GM21529 (cell line): ENCODE data around the gene CIAO2A.
"Not testable (repeated sequence)": the region's sequence is repeated elsewhere in the genome, so short reads cannot be mapped to it uniquely, and the experiment has no call there.

Experiments
- ATAC-seq: cut with Tn5 transposase; IDR thresholded peaks from one replicate; pipeline ENCODE4 v1.9.1; 2021; ENCODE audit not compliant: unreplicated experiment

Gene CIAO2A

DNA sequence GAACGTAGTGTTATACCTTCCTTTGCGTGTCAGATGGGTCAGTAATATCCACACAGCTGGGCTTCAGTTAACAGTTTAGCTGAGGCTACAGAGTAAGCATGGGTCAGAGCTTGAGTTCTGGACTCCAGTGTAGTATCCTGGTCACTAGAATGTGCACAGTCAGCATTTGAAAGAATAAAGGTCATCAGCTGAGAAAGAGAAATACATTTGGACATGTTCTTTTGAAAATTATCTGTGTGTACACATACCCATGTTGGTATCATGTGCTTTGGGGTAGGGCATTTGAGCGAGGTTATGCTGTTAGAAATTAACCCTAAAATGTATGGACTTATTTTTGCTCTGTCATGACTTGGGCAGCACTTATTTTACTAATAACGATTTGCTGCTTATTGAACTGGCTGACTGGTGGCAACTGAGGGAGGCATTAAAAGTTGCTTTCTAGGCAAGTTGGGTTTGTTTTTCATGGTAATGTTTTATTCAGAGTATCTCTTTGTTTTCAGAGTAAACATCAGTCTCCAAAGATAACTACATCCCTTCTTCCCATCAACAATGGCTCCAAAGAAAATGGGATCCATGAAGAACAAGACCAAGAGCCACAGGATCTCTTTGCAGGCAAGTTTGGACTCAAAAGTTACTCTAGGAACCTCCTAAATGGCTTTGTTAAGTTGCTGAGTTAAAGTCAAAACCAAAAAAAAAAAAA lies 18.6 kb upstream of the CIAO2A start:
- ATAC-seq, result no peak

DNA sequence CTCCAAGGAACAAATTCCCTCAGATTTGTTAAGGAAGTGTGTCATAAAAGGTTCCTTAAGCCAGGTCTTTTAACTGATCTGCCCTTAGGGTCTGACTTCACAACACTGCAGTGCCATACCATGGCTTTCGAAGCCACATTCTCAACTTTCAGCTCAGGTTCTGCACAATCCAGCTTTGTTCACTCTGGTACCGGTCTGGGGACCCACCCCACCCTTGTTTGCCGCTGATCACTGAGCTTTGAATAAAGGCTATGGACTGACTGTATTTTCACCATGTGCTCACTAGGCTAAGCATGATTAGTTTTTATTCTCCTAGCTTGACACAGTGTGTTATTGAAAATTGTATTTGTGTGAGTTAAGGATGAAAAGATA lies 18.0 kb upstream of the CIAO2A start:
- ATAC-seq, result no peak

DNA sequence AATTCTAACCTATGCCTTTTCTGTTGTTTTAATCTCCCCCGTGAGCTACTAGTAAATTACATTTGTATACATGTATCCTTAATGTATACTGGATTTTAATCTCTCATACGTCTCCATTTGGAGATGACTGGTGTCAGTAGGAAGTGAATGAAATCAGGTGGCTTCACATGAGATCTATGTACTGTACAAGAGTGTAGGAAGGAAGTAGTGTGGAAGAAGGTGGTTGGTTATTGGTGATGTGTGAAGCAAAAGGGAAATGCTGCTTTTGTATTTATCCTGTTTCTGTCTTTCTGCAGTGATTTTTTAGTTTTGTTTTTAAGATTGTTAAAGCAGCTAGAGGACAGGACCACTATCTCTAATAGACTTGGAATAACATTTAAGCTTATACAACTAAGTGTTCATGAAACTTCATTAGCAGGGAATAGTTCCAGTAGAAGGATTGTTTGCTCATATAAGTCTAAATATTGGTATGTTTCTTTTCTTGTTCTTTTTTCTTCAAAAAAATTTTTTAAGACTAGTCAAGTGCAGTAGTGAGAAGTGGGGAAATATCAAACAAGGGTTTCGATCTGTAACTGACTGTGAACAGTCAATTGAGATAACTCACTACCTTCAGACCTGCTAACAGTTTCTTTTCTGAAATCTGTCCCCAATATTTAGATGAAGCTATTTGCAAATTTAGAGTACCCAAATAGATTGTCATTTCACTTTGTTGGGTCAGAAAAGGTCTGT lies 17.5 kb upstream of the CIAO2A start:
- ATAC-seq, result no peak

DNA sequence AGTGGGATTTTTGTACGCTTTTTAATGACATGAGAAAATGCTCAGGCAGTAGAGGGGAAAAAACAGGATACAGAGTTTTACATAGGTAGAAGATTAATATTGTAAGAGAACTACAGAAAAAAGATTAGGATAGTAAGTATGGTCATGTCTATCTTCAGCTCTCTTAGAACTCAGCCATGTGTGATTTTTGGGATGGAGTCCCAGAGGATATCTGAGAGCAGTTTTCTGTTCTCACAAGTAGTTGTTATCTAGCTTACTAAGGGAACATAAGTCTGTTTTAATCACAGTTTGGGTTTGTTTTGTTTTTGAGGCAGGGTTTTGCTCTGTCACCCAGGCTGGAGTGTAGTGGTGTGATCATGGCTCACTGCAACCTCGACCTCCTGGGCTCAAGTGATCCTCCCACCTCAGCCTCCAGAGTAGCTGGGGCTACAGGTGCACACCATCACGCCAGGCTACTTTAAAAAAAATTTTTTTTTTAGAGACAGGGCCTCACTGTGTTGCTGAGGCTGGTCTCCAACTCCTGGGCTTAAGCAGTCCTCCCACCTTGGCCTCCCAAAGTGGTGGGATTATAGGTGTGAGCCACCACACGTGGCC lies 16.6 kb upstream of the CIAO2A start:
- ATAC-seq, result not testable (repeated sequence)

DNA sequence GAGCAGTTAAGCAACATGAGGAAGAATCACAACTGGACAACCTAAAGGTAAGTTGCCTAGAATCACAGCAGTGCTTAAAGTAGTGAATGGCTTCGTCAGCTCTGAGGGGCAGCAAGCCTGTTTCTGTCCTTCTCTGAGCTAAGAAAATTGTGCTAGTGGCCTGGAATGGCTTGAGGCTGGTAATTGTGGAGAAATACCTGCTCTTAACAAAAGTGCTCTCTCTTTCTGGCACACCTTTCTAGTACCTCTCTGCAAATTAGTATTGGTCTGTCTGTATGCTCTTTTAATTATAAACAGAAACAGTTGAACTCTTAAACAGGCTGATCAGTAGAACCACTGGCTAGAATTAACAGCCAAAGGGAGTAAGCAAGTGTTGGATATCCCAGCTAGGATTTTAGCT lies 13.7 kb upstream of the CIAO2A start:
- no peak for ATAC-seq

DNA sequence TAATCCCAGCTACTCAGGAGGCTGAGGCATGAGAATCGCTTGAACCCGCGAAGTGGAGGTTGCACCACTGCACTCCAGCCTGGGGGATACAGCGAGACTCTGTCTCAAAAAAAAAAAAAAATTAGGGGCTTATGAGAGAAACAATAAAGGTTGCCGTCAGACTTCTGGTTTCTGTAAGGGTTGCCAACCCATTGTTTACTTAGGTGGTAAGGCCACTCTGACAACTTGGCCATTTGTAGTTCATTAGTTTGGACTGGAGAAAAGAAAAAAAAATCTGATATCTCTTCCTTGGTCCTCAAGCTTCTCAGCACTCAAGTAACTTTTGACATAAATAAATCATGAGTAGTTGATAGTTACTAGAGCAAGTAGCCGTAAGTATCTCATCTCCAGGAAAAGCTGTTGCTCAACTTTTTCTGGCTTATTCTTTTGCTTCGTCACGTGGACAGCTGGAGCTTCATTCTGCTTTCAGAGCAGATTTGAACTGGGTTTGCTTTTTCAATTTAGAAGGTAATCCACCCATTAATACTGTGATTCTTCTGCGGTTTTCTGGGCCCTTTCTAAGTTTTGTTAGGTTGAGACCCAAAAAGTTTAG lies 11.6 kb upstream of the CIAO2A start:
- ATAC-seq, result no peak

DNA sequence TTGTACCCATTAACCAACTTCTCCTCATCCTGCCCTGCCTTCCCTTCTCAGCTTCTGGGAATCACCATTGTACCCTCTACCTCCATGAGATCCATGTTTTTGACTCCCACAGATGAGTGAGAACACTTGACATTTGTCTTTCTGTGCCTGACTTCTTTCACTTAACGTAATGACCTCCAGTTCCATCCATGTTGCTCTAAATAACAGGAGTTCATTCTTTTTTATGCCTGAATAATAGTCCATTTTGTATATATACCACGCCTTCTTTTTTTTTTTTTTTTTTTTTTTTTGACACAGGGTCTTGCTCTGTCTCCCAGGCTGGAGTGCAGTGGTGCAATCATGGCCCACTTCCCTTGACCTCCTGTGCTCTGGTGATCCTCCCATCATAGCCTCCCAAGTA lies 8.9 kb upstream of the CIAO2A start:
- ATAC-seq, result no peak

DNA sequence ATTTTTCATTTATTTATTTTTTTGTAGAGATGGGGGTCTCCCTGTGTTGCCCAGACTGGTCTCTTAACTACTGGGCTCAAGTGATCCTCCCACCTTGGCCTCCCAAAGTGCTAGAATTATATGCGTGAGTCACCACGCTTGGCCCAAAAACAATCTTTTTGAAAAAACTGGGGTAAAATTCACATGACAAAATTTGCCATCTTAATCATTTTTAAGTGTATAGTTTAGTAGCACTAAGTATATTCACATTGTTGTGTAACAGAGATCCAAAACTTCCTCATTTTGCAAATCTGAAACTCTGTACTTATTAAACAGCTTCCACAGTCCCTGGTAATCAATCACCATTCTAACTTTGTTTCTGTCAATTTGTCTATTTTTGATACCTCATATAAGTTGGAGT lies 7.3 kb upstream of the CIAO2A start:
- ATAC-seq, result no peak

DNA sequence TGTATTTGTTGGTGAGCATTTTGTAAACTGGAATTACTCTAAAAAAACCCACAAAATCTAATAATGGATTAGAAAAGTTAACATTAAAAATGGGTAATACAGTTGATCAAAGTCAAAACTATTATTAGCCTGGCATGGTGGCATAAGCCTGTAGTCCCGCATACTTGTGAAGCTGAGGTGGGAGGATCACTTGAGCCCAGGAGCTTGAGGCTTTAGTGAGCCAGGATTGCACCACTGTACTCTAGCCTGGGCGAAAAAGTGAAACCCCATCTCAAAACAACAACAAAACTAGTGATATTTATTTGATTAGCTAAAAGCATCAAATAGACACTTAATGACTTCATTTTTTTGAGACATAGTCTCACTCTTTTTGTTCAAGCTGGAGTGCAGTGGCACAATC lies 5.7 kb upstream of the CIAO2A start:
- ATAC-seq, result no peak

DNA sequence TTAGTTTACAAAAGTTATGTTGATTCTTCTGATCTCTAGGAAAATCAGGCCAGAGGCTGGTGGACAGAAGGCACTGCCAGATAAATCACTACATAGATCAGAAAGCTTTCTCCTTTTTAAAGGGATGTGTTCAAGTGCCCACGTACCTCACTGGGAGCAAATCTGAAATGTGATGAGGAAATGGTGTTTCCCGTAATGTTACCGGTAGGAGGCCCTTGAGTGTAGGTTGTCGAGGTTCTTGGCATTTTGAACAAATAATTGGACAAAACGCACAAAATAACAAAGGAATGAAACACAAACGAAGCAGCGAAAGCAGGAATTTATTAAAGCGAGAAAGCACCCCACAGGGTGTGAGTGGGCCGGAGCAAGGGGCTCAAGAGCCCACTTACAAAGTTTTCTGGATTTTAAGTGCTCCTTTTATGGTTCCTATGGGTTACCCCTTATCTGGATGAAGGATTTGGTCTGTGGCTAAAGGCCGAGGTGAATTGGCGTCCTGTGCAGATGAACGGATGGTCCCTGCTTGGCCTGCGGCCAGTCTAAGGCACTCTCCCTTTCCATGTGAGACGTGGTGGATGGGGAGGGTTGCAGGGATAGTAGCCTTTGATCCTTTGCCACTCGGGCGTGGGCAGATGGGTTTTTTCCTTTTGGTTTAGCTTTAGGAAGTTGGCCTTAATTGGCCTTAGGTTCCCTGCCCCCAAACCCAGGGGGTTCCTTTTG lies 3.2 kb upstream of the CIAO2A start:
- no peak for ATAC-seq

DNA sequence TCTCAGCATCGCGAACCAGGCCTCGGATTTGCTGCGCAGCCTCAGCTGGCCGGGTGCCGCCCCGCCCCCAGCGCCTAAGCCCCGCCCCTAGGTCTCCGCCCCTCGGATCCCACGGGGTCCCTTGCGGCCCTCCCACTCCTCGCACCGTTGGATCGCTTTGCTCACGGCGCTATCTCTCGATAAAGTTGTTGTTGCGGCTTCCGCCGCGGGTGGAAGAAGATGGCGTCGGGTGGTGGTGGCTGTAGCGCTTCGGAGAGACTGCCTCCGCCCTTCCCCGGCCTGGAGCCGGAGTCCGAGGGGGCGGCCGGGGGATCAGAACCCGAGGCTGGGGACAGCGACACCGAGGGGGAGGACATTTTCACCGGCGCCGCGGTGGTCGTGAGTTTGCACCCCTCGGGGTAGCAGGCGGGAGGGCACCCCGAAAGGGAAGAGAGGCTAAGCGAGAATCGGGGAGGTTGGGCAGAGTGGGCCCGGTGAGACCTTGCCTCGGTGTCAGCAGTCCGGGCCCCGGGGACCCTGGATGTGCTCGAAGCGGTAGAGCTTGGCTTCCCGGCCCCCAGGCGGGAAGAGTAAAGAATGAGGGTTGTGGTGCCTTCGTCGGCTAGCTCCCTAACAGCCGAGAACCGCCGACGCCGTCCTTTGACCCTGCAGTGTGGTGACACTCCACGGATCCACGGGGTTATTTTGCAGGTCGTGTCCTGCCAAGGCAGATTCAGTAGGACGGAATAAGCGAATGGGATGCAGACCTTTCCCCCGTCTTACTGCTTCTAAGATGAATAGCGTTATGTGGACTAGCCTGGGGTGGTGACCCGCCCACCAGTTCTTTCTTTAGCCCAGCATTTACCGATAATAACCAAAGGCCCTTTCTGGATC lies 2.4 kb upstream of the CIAO2A start, which contains the start of gene SNX1:
TSS of gene SNX1 (plus strand) at position 188 of the 873 bp plus-strand sequence. CDS start at position 220, 32 bp downstream.
- ATAC-seq, result peak; percentile 38

DNA sequence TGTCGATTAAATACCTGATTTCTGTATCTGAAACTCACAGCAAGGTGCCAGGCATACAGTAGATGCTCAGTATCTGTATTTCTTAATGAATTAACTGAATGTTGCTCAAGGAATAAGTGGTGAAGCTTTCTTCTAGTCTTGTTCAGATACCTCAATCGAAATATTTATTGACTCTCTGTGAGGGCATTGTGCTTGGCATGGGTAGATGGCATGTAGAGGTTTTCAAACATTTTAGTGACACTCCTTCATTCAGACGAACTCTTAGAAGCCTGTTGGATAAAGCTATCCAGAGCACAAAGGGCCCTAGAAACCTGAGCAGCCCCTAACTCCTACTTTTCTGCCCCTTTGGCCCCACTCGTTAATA lies 1.8 kb upstream of the CIAO2A start:
- no peak for ATAC-seq

DNA sequence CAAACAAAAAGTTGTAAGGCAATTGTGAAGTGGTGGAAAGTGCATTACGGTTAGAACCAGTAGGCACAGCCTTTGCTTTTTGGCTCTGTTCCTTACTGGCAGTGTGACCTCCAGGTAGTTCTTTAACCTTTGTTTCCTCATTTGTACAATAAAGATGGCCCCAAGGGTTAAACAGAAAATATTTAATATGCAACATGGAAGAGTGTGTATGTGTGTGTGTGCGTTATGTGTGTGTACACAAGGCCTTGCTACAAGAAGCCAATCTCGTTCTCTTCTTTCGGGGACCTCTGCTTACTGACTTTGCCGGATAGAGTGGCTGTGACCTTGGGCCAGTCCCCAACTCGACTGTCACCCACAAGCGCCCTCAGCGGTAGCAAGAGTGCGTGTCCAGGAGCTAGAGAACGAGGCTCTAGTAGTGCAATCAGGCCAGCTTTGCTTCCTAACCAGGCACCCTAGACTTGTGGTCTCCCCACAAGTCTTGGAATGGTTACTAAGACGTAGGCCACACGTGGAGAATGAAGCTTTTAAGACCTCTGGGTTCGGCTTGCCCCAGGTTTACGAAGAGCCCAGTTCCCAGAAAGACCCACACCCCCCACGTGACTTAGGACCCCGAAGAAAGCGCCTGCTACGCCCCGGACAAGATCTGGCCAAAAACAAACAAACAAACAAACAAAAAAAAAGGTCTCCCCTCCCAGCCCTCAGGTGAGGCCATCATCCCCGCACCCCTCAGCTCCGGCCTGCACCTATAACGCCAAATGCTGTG lies 593 bp downstream of the CIAO2A start:
- ATAC-seq, result peak; percentile 20

DNA sequence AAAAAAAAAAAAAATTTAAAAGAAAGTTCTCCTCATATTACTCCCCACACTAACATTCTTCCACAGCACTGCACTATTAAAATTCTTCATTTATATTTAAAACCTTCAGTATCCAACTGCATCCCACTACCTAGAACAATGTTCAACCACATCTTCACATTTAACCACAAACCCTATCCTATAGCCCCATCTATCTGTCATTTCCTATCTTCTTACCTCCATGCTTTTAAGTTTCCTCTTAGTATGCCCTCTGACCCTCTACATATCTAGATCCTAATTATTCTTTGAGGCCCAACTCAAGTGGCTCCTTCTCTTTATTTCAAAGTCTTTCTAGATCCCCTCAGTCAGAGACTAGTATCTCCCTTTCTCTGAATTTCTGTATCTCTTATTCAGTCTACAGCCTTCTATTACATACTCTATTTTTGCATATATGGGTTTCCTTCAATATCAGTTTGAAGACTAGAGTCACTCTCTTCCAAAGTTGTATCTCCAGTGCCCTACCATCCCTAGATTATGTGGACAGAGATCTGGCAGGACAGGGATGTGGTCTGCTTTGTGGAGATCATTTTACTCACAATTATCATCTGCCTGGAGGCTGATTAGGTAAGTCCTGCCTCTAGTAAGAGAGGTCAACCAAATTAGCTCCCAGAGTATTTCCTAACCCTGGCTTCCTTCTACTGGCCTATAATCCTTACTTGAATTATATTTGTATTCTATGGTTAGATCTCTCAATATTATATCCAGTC lies 1.4 kb downstream of the CIAO2A start:
- ATAC-seq, result no peak

DNA sequence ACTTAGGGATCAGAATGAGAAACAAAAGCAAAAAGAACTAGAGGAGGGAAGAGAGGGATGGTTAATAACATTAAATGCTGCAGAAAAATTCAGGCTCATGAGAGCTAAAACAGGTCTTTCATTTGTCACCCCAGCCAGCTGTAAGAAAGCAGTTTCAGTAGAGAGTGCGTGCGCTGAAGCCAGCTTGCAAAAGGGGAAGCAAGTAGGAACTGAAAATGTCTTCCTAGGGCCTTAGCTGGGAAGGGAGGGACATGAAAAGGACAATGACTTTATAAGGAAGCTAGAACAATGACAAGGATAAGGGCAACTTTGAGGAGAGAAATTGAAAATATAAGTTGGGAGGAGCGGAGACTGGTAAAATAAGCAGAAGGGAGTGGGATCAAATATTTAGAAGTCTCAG lies 3.1 kb downstream of the CIAO2A start:
- ATAC-seq, result no peak

DNA sequence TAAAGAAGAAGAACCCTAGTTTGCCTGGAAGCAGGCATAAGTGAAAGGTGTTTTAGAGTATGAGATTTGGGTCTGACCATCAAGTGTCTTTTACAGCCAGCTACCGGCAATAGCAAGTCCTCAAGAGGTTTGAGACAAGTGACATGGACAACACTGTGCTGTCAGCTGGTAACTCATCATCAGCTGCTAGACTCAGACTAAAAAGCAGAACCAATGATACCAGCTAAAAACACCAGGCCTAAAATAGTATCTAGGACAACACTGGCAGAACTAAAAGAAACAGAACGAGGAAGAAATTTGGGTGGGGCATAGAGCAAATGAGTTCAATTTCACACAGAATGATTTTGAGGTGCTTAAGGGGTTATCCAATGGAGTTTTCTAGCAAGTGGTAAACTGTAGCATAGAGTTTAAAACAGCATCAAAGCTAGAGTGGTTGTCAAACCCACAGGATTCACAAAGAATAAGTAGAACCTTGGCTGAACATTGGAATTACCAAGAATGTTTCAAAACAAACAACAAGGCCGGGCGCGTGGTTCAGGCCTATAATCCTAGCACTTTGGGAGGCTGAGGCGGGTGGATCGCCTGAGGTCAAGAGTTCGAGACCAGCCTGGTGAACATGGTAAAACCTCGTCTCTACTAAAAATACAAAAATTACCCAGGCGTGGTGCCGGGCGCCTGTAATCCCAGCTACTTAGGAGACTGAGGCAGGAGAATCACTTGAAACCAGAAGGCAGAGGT lies 3.9 kb downstream of the CIAO2A start:
- ATAC-seq, result no peak

DNA sequence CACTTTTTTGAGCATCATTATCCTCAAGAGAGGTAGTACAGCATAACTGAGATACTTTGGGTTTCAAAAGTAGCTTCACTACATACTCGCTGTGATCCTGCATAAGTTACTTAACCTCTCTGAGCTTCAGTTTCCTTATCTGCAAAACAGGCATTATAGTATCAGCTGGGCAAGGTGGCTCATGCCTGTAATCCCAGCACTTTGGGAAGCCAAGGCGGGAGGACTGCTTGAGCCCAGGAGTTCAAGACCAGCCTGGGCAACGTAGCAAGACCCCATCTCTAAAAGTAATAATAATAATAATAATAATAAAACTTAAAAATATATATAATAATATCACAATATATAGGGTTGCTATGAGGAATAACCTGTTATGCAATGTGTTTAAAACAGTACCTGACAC lies 10.9 kb downstream of the CIAO2A start:
- no peak for ATAC-seq

DNA sequence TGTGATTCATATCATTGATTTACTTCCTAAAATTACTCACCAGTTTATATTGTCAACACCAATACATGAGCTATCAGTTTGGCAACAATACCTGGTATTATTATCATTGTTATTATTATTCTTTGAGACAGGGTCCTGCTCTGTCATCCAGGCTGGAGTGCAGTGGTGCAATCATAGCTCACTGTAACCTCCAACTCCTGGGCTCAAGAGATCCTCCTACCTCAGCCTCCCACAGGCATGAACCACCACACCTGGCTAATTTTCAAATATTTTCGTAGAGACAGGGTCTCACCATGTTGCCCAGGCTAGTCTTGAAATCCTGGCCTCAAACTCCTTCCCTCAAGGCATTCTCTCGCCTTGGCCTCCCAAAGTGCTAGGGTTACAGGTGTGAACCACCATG lies 20.1 kb downstream of the CIAO2A start:
- not testable (repeated sequence) for ATAC-seq
